Measurements from ENCODE around the gene CNTNAP2. TPM values are rescaled to one million over a fixed set of nuclear protein-coding genes. Genes with fewer than 3 reads are reported as not detected.

CNTNAP2 gene
- total RNA-seq, 1 experiment from 2014 or later = 0.03 TPM

- ATAC-seq = no peak
- Histone ChIP-seq H3K36me3 (ENCODE audit: control insufficient read depth, insufficient read depth, low read length) (no peaks in the 10 kb centered on the region), H3K9me3 (ENCODE audit: control insufficient read depth, insufficient read depth, low read depth, low read length) (no peaks in the 10 kb centered on the region), H3K4me3 (ENCODE audit: low read depth in 2 of 2, low read length in 2 of 2) (no peak overlapping the region), H3K27me3 (ENCODE audit: control insufficient read depth, insufficient read depth, low read length) (no peaks in the 10 kb centered on the region), H3K27ac (ENCODE audit: low read length) (no peak overlapping the region), H3K4me1 (ENCODE audit: control insufficient read depth, insufficient read depth, low read length) (no peaks in the 10 kb centered on the region)
- POLR2A ChIA-PET = no interaction called here
- in situ Hi-C loops (cut with HindIII; ENCODE audit: low pct_unique_long_range_greater_than_20kb, low sequenced_read_pairs) = no loop called here
- no TSS peak for BruUV-seq (replicated peaks)
- intact Hi-C loops (cut with micrococcal nuclease; ENCODE audit: unreplicated experiment) = no loop called here
- no peak for DNase-seq (ENCODE audit: low read depth, low spot score)
- no peak for TF ChIP-seq SIN3A (IDR thresholded peaks at IDR 0.05; ENCODE audit: borderline replicate concordance, insufficient read depth, low read depth, low read length)
- TF ChIP-seq TCF7L2 (IDR thresholded peaks at IDR 0.05; ENCODE audit: low read depth, low read length) = no peak
- no peak for TF ChIP-seq REST (IDR thresholded peaks at IDR 0.05; ENCODE audit: insufficient read depth in 1 of 2, low read depth in 2 of 2, low read length in 1 of 2)
- CTCF ChIA-PET = no interaction called here
Measured at GRCh38 chr7:147300293-147300692, 1183.7 kb downstream of the CNTNAP2 start.

GRCh38 chr7:147304376-147304775 is 1187.8 kb downstream of the CNTNAP2 start:
- Histone ChIP-seq H3K27me3 (ENCODE audit: control insufficient read depth, insufficient read depth, low read length) (no peaks in the 10 kb centered on the region), H3K9me3 (ENCODE audit: control insufficient read depth, insufficient read depth, low read depth, low read length) (no peaks in the 10 kb centered on the region), H3K4me3 (ENCODE audit: low read depth in 2 of 2, low read length in 2 of 2) (no peak overlapping the region), H3K27ac (ENCODE audit: low read length) (no peak overlapping the region), H3K36me3 (ENCODE audit: control insufficient read depth, insufficient read depth, low read length) (no peaks in the 10 kb centered on the region), H3K4me1 (ENCODE audit: control insufficient read depth, insufficient read depth, low read length) (no peaks in the 10 kb centered on the region)
- in situ Hi-C loops (cut with HindIII; ENCODE audit: low pct_unique_long_range_greater_than_20kb, low sequenced_read_pairs) = no loop called here
- BruUV-seq (replicated peaks) = no TSS peak
- POLR2A ChIA-PET = no interaction called here
- intact Hi-C loops (cut with micrococcal nuclease; ENCODE audit: unreplicated experiment) = no loop called here
- CTCF ChIA-PET = no interaction called here
- TF ChIP-seq CTCF (IDR thresholded peaks at IDR 0.05) (no peak), SIN3A (IDR thresholded peaks at IDR 0.05; ENCODE audit: borderline replicate concordance, insufficient read depth, low read depth, low read length) (no peak), TCF7L2 (IDR thresholded peaks at IDR 0.05; ENCODE audit: low read depth, low read length) (no peak), POLR2AphosphoS5 (IDR thresholded peaks at IDR 0.05; ENCODE audit: low read depth, low read length) (no peak), REST (IDR thresholded peaks at IDR 0.05; ENCODE audit: insufficient read depth in 1 of 2, low read depth in 2 of 2, low read length in 1 of 2) (no peak)
- no peak for ATAC-seq
- DNase-seq (ENCODE audit: low read depth, low spot score) = no peak
